GM23338 (cell line): ENCODE data around the gene YBX2. TPM values are rescaled to one million over a fixed set of nuclear protein-coding genes. Genes with fewer than 3 reads are reported as not detected.
A peak's percentile ranks its signal among the peaks of the same experiment; 100 is the strongest.

Experiments
- ATAC-seq: fragments of 200-7000 bp; cut with Tn5 transposase; 3 replicates; pipeline ENCODE4 v1.9.1; 2020
- DNase-seq: peaks from one replicate; pipeline ENCODE4 v3.0.0-alpha.2; 2015; ENCODE audit warnings: low spot score
- H2AFZ ChIP-seq: fragments of 200-600 bp; sonication (generic); 2 replicates; pipeline ENCODE4 v1.8.0; 2016; ENCODE audit warnings: antibody characterized with exemption, mild to moderate bottlenecking, moderate library complexity
- H3F3A ChIP-seq: fragments of 200-600 bp; sonication (generic); replicated peaks from 2 replicates; pipeline ENCODE4 v1.8.0; 2017; ENCODE audit warnings: antibody characterized with exemption, mixed run types, low read depth
- H3K27ac ChIP-seq: fragments of 200-600 bp; sonication (generic); 2 replicates; pipeline ENCODE4 v1.6.1; 2016; ENCODE audit warnings: low read depth
- H3K27me3 ChIP-seq: fragments of 200-600 bp; sonication (generic); 2 replicates; pipeline ENCODE4 v1.8.0; 2016; ENCODE audit warnings: mild to moderate bottlenecking, mixed run types, moderate library complexity; ENCODE audit not compliant: insufficient read depth
- H3K36me3 ChIP-seq: fragments of 200-600 bp; sonication (generic); 2 replicates; pipeline ENCODE4 v1.8.0; 2016; ENCODE audit warnings: mild to moderate bottlenecking; ENCODE audit not compliant: insufficient read depth
- H3K4me1 ChIP-seq: fragments of 200-600 bp; sonication (generic); 2 replicates; pipeline ENCODE4 v1.8.0; 2016; ENCODE audit warnings: mild to moderate bottlenecking, moderate library complexity; ENCODE audit not compliant: insufficient read depth
- H3K4me2 ChIP-seq: fragments of 200-600 bp; sonication (generic); 2 replicates; pipeline ENCODE4 v1.7.1; 2017; ENCODE audit warnings: mixed run types
- H3K4me3 ChIP-seq: fragments of 200-600 bp; sonication (generic); 2 replicates; pipeline ENCODE4 v1.6.1; 2016; ENCODE audit warnings: mixed run types
- H3K79me2 ChIP-seq: fragments of 200-600 bp; sonication (generic); replicated peaks from 2 replicates; pipeline ENCODE4 v1.8.0; 2017; ENCODE audit warnings: mild to moderate bottlenecking; ENCODE audit not compliant: insufficient read depth
- H3K9me2 ChIP-seq: fragments of 200-600 bp; sonication (generic); 2 replicates; pipeline ENCODE4 v1.8.0; 2017; ENCODE audit not compliant: insufficient read depth
- H4K20me1 ChIP-seq: fragments of 200-600 bp; sonication (generic); replicated peaks from 2 replicates; pipeline ENCODE4 v1.8.0; 2017; ENCODE audit warnings: mild to moderate bottlenecking; ENCODE audit not compliant: insufficient read depth
- H3K27ac Mint-ChIP-seq: 2 replicates; pipeline ENCODE4 v1.8.0; 2020; ENCODE audit warnings: inconsistent platforms, mild to moderate bottlenecking, moderate library complexity, mixed read lengths
- H3K27me3 Mint-ChIP-seq: 3 replicates; pipeline ENCODE4 v1.8.0; 2022; ENCODE audit warnings: low read depth, mild to moderate bottlenecking, moderate library complexity, mixed read lengths, inconsistent platforms; ENCODE audit not compliant: insufficient read depth, poor library complexity
- H3K36me3 Mint-ChIP-seq: 3 replicates; pipeline ENCODE4 v1.8.0; 2021; ENCODE audit warnings: low read depth, mild to moderate bottlenecking, inconsistent platforms, moderate library complexity, mixed read lengths
- H3K4me1 Mint-ChIP-seq: 3 replicates; pipeline ENCODE4 v1.8.0; 2020; ENCODE audit warnings: mild to moderate bottlenecking, inconsistent platforms, mixed read lengths
- H3K4me3 Mint-ChIP-seq: 3 replicates; pipeline ENCODE4 v1.8.0; 2021; ENCODE audit warnings: moderate library complexity, mild to moderate bottlenecking, inconsistent platforms, mixed read lengths
- H3K9me3 Mint-ChIP-seq: 3 replicates; pipeline ENCODE4 v1.8.0; 2020; ENCODE audit warnings: moderate library complexity, mild to moderate bottlenecking, inconsistent platforms, mixed read lengths
- CREB1 ChIP-seq: fragments of 250-450 bp; sonication (Bioruptor Pico); IDR thresholded peaks from 2 replicates; pipeline ENCODE4 v1.5.0; 2020; ENCODE audit warnings: low read depth, mild to moderate bottlenecking, moderate library complexity
- EZH2 ChIP-seq: fragments of 200-600 bp; sonication (generic); IDR thresholded peaks from one replicate; pipeline ENCODE4 v1.8.0; 2017; ENCODE audit warnings: antibody characterized with exemption, mild to moderate bottlenecking, low read depth; ENCODE audit not compliant: unreplicated experiment
- EZH2phosphoT487 ChIP-seq: fragments of 200-600 bp; sonication (generic); IDR thresholded peaks from one replicate; pipeline ENCODE4 v1.8.1; 2018; ENCODE audit warnings: antibody characterized with exemption; ENCODE audit not compliant: unreplicated experiment
- JUNB ChIP-seq: IDR thresholded peaks from one replicate; pipeline ENCODE4 v1.6.1; 2016; ENCODE audit warnings: antibody characterized with exemption; ENCODE audit not compliant: unreplicated experiment
- NANOG ChIP-seq: IDR thresholded peaks from 2 replicates; pipeline ENCODE4 v1.6.1; 2016; ENCODE audit warnings: antibody characterized with exemption, borderline replicate concordance
- POLR2AphosphoS5 ChIP-seq: IDR thresholded peaks from 2 replicates; pipeline ENCODE4 v1.6.1; 2016; ENCODE audit warnings: antibody characterized with exemption, low read depth
- STAT1 ChIP-seq: IDR thresholded peaks from one replicate; pipeline ENCODE4 v1.6.1; 2016; ENCODE audit warnings: antibody characterized with exemption; ENCODE audit not compliant: unreplicated experiment
- ZNF114 ChIP-seq: fragments of 250-450 bp; sonication (Bioruptor Pico); IDR thresholded peaks from 2 replicates; pipeline ENCODE4 v1.5.0; 2020; ENCODE audit warnings: mild to moderate bottlenecking, moderate library complexity
- ZNF331 ChIP-seq: fragments of 250-450 bp; sonication (Bioruptor Pico); IDR thresholded peaks from 2 replicates; pipeline ENCODE4 v1.5.0; 2020; ENCODE audit warnings: low read depth, mild to moderate bottlenecking, moderate library complexity
- polyA plus RNA-seq: library from polyadenylated mRNA; unstranded; fragments of >200 nt; fragmentation: Nextera tagmentation; extraction: Ambion mirVana; gene quantifications from 2 replicates; pipeline ENCODE4 v1.2.1, GENCODE V29; 2016
- total RNA-seq: library from RNA; depleted of rRNA; stranded (reverse); fragments of >200 nt; shearing (Covaris generic); gene quantifications from 2 replicates; pipeline ENCODE4 v1.2.3, GENCODE V29; 2014
- TF ChIP-seq, protein P1 (sequence below): fragments of 250-450 bp; sonication (Bioruptor Pico); IDR thresholded peaks from 2 replicates; pipeline ENCODE4 v1.5.0; 2020; ENCODE audit warnings: mild to moderate bottlenecking, moderate library complexity
- TF ChIP-seq, protein P2 (sequence below): IDR thresholded peaks from 2 replicates; pipeline ENCODE4 v1.6.1; 2016; ENCODE audit warnings: antibody characterized with exemption
- TF ChIP-seq, protein P3 (sequence below): IDR thresholded peaks from one replicate; pipeline ENCODE4 v1.6.1; 2018; ENCODE audit warnings: antibody characterized with exemption; ENCODE audit not compliant: unreplicated experiment
- TF ChIP-seq, protein P4 (sequence below), 2 experiments: fragments of 200-600 bp in 1 of 2; sonication (generic) in 1 of 2; conservative IDR thresholded peaks; 2 replicates each; pipeline versions ENCODE4 v1.5.1 to v1.6.1; 2016 to 2017; ENCODE audit warnings: antibody characterized with exemption in 2 of 2, low read depth in 2 of 2, mild to moderate bottlenecking in 2 of 2, moderate library complexity in 1 of 2

The YBX2 gene
- total and polyA plus RNA-seq, 2 experiments from 2014 or later, result 22.5 to 36.5 TPM

DNA sequence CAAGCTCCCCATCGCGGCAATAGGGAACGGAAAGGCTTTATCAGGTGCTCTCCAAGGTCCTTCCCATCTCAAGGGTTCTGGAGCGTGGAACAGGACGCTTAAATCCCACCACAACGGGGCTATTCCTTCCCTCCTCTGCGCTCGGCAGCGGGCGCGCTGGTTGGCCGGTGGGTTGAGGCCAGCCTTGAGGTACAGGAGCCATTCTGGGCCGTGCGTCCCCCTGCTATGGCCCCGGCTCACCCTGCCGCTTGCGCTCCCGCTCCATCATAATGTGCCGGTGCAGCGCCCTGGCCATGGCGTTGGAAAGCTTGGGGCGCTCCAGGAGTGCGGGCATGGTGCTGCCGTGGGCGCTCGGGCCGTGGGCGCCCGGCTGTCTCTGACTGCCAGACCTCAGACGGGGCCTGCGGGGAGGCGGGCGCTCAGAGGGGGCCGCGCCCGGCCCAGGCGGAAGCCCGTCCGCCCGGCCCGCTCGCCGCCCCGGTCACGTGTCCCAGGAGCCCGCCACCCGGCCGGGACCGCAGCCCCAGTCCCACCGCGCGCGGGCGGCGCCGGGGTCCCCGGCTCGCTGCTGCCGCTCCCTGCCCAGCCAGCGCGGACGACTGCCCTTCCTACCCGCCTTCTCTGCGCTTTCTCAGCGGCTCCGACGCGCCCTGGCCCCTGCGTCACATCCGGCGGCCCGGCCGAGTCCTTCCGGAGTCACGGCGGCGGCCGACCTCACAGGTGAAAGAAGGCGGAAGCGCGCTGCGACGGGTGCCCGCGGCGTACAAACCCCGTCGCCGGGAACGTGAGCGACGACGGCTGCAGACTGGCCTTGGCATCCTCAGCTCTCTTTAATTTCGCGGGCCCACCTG, 20.5 kb upstream of the YBX2 start, which contains the start of gene GPS2:
Gene GPS2 (minus strand): TSS at position 642 of the 851 bp plus-strand sequence. CDS start 308 bp downstream, at position 334.
- Mint-ChIP-seq H3K9me3 (peaks cover 4% of the 10 kb centered on the region; the same call in 1 of the 3 replicates), H3K27me3 (peaks cover 31% of the 10 kb centered on the region), H3K4me3 (peak within 1 kb of the TSS; percentile 87), H3K4me1 (peaks cover 44% of the 10 kb centered on the region), H3K36me3 (peaks cover 78% of the 10 kb centered on the region), H3K27ac (peak within 1 kb of the TSS; percentile 91)
- peak; percentile 95 for DNase-seq
- Histone ChIP-seq H3K9me2 (no peaks in the 10 kb centered on the region), H3K4me3 (peak within 1 kb of the TSS; percentile 94), H3K4me1 (peaks cover 17% of the 10 kb centered on the region; the same call in 1 of the 2 replicates), H3K79me2 (peaks cover 24% of the 10 kb centered on the region), H4K20me1 (peaks cover 32% of the 10 kb centered on the region), H3K36me3 (peaks cover 39% of the 10 kb centered on the region), H3K4me2 (peak within 1 kb of the TSS; percentile 99), H2AFZ (peak within 1 kb of the TSS; percentile 72; the same call in 1 of the 2 replicates), H3K27ac (peak within 1 kb of the TSS; percentile 91), H3K27me3 (no peaks in the 10 kb centered on the region), H3F3A (peaks cover 65% of the 10 kb centered on the region)
- ATAC-seq, result peak; percentile 76
- TF ChIP-seq POLR2AphosphoS5, result peak; percentile 83
- no peak for TF ChIP-seq NANOG
- TF ChIP-seq ZNF331, result no peak
- no peak for TF ChIP-seq EZH2phosphoT487
- peak; percentile 94 for TF ChIP-seq CREB1 (CRISPR knock-in tag)
- TF ChIP-seq EZH2, result no peak
- TF ChIP-seq, protein P1, sequence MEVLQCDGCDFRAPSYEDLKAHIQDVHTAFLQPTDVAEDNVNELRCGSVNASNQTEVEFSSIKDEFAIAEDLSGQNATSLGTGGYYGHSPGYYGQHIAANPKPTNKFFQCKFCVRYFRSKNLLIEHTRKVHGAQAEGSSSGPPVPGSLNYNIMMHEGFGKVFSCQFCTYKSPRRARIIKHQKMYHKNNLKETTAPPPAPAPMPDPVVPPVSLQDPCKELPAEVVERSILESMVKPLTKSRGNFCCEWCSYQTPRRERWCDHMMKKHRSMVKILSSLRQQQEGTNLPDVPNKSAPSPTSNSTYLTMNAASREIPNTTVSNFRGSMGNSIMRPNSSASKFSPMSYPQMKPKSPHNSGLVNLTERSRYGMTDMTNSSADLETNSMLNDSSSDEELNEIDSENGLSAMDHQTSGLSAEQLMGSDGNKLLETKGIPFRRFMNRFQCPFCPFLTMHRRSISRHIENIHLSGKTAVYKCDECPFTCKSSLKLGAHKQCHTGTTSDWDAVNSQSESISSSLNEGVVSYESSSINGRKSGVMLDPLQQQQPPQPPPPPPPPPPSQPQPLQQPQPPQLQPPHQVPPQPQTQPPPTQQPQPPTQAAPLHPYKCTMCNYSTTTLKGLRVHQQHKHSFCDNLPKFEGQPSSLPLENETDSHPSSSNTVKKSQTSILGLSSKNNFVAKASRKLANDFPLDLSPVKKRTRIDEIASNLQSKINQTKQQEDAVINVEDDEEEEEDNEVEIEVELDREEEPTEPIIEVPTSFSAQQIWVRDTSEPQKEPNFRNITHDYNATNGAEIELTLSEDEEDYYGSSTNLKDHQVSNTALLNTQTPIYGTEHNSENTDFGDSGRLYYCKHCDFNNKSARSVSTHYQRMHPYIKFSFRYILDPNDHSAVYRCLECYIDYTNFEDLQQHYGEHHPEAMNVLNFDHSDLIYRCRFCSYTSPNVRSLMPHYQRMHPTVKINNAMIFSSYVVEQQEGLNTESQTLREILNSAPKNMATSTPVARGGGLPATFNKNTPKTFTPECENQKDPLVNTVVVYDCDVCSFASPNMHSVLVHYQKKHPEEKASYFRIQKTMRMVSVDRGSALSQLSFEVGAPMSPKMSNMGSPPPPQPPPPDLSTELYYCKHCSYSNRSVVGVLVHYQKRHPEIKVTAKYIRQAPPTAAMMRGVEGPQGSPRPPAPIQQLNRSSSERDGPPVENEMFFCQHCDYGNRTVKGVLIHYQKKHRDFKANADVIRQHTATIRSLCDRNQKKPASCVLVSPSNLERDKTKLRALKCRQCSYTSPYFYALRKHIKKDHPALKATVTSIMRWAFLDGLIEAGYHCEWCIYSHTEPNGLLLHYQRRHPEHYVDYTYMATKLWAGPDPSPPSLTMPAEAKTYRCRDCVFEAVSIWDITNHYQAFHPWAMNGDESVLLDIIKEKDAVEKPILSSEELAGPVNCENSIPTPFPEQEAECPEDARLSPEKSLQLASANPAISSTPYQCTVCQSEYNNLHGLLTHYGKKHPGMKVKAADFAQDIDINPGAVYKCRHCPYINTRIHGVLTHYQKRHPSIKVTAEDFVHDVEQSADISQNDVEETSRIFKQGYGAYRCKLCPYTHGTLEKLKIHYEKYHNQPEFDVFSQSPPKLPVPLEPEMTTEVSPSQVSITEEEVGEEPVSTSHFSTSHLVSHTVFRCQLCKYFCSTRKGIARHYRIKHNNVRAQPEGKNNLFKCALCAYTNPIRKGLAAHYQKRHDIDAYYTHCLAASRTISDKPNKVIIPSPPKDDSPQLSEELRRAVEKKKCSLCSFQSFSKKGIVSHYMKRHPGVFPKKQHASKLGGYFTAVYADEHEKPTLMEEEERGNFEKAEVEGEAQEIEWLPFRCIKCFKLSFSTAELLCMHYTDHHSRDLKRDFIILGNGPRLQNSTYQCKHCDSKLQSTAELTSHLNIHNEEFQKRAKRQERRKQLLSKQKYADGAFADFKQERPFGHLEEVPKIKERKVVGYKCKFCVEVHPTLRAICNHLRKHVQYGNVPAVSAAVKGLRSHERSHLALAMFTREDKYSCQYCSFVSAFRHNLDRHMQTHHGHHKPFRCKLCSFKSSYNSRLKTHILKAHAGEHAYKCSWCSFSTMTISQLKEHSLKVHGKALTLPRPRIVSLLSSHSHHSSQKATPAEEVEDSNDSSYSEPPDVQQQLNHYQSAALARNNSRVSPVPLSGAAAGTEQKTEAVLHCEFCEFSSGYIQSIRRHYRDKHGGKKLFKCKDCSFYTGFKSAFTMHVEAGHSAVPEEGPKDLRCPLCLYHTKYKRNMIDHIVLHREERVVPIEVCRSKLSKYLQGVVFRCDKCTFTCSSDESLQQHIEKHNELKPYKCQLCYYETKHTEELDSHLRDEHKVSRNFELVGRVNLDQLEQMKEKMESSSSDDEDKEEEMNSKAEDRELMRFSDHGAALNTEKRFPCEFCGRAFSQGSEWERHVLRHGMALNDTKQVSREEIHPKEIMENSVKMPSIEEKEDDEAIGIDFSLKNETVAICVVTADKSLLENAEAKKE, result no peak
- no peak for TF ChIP-seq ZNF114 (CRISPR knock-in tag)
- no peak for TF ChIP-seq JUNB
- TF ChIP-seq, protein P2, sequence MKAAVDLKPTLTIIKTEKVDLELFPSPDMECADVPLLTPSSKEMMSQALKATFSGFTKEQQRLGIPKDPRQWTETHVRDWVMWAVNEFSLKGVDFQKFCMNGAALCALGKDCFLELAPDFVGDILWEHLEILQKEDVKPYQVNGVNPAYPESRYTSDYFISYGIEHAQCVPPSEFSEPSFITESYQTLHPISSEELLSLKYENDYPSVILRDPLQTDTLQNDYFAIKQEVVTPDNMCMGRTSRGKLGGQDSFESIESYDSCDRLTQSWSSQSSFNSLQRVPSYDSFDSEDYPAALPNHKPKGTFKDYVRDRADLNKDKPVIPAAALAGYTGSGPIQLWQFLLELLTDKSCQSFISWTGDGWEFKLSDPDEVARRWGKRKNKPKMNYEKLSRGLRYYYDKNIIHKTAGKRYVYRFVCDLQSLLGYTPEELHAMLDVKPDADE, result peak; percentile 93
- TF ChIP-seq, protein P3, sequence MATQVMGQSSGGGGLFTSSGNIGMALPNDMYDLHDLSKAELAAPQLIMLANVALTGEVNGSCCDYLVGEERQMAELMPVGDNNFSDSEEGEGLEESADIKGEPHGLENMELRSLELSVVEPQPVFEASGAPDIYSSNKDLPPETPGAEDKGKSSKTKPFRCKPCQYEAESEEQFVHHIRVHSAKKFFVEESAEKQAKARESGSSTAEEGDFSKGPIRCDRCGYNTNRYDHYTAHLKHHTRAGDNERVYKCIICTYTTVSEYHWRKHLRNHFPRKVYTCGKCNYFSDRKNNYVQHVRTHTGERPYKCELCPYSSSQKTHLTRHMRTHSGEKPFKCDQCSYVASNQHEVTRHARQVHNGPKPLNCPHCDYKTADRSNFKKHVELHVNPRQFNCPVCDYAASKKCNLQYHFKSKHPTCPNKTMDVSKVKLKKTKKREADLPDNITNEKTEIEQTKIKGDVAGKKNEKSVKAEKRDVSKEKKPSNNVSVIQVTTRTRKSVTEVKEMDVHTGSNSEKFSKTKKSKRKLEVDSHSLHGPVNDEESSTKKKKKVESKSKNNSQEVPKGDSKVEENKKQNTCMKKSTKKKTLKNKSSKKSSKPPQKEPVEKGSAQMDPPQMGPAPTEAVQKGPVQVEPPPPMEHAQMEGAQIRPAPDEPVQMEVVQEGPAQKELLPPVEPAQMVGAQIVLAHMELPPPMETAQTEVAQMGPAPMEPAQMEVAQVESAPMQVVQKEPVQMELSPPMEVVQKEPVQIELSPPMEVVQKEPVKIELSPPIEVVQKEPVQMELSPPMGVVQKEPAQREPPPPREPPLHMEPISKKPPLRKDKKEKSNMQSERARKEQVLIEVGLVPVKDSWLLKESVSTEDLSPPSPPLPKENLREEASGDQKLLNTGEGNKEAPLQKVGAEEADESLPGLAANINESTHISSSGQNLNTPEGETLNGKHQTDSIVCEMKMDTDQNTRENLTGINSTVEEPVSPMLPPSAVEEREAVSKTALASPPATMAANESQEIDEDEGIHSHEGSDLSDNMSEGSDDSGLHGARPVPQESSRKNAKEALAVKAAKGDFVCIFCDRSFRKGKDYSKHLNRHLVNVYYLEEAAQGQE, result peak; percentile 71
- TF ChIP-seq, protein P4, sequence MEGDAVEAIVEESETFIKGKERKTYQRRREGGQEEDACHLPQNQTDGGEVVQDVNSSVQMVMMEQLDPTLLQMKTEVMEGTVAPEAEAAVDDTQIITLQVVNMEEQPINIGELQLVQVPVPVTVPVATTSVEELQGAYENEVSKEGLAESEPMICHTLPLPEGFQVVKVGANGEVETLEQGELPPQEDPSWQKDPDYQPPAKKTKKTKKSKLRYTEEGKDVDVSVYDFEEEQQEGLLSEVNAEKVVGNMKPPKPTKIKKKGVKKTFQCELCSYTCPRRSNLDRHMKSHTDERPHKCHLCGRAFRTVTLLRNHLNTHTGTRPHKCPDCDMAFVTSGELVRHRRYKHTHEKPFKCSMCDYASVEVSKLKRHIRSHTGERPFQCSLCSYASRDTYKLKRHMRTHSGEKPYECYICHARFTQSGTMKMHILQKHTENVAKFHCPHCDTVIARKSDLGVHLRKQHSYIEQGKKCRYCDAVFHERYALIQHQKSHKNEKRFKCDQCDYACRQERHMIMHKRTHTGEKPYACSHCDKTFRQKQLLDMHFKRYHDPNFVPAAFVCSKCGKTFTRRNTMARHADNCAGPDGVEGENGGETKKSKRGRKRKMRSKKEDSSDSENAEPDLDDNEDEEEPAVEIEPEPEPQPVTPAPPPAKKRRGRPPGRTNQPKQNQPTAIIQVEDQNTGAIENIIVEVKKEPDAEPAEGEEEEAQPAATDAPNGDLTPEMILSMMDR (conservative IDR thresholded peaks at IDR 0.05; ENCODE audit: low read depth in 2 of 2), result no peak
- TF ChIP-seq STAT1, result no peak
